ENCODE data around the gene HOXD10.

DNA sequence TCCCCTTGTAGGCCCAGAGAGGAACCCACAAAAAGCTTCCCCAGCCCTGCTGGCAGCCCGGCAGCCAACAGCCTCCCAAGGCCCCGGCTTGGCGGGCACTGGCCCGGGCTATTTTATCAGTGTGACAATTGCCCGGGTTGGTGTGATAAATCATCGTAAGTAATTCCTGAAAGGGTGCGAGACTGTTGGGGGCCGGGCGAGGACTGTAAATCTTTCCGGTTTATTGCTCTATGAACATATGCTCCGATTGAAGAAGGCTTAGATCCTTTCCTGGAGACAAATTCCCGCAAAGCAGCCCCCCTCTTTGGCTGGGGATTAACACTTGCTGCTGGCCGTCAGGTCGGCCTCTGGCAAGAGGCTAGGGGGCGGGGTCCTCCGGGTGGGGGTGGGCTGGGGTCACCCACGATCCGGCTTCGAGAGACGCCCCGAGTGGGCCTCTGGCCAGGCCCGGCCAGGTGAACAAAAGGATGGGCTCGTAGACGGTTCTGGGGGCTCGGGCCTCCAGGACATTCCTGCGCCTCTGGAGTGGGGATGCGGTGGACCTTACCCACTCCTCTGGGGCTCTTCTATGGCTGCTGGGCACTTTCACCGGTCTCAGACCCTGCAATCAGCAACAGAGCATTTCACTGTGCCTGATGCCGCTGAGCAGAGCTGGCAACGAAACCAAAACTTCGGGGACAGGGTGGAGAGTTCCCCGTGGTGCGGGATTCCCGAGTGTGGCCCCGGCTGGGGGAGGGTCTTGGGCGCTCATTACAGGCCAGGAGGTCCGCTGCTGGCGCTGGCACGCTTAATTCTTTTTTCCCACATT lies 42.5 kb downstream of the HOXD10 start:
- TF ChIP-seq ZFP3 (CRISPR knock-in tag; IDR thresholded peaks at IDR 0.05) = no peak
- TF ChIP-seq, protein P1, sequence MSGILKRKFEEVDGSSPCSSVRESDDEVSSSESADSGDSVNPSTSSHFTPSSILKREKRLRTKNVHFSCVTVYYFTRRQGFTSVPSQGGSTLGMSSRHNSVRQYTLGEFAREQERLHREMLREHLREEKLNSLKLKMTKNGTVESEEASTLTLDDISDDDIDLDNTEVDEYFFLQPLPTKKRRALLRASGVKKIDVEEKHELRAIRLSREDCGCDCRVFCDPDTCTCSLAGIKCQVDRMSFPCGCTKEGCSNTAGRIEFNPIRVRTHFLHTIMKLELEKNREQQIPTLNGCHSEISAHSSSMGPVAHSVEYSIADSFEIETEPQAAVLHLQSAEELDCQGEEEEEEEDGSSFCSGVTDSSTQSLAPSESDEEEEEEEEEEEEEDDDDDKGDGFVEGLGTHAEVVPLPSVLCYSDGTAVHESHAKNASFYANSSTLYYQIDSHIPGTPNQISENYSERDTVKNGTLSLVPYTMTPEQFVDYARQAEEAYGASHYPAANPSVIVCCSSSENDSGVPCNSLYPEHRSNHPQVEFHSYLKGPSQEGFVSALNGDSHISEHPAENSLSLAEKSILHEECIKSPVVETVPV (CRISPR knock-in tag; IDR thresholded peaks at IDR 0.05) = no peak
